Ishikawa (cell line): ENCODE measurements around the gene HCN2.
A peak's percentile ranks its signal among the peaks of the same experiment; 100 is the strongest.

Source experiments
- CEBPB ChIP-seq: IDR thresholded peaks from 2 replicates; pipeline ENCODE4 v1.6.1; 2012
- CREB1 ChIP-seq: IDR thresholded peaks from 2 replicates; pipeline ENCODE4 v1.6.1; 2012; ENCODE audit warnings: low read depth
- EGR1 ChIP-seq: IDR thresholded peaks from 2 replicates; pipeline ENCODE4 v1.6.1; 2012
- EP300 ChIP-seq: IDR thresholded peaks from 2 replicates; pipeline ENCODE4 v1.6.1; 2012; ENCODE audit warnings: borderline replicate concordance
- FOXM1 ChIP-seq: IDR thresholded peaks from 2 replicates; pipeline ENCODE4 v1.6.1; 2012; ENCODE audit warnings: low read depth, borderline replicate concordance
- NFIC ChIP-seq: IDR thresholded peaks from 2 replicates; pipeline ENCODE4 v1.6.1; 2012
- TAF1 ChIP-seq: IDR thresholded peaks from 2 replicates; pipeline ENCODE4 v1.6.1; 2012; ENCODE audit warnings: low read depth, mild to moderate bottlenecking
- TEAD4 ChIP-seq: IDR thresholded peaks from 2 replicates; pipeline ENCODE4 v1.6.1; 2012
- YY1 ChIP-seq: IDR thresholded peaks from 2 replicates; pipeline ENCODE4 v1.6.1; 2012; ENCODE audit warnings: low read depth
- ZBTB7A ChIP-seq: IDR thresholded peaks from 2 replicates; pipeline ENCODE4 v1.6.1; 2012; ENCODE audit warnings: low read depth
- TF ChIP-seq, protein P1 (sequence below): IDR thresholded peaks from 2 replicates; pipeline ENCODE4 v1.6.1; 2012
- TF ChIP-seq, protein P2 (sequence below): IDR thresholded peaks from 2 replicates; pipeline ENCODE4 v1.6.1; 2012; ENCODE audit warnings: low read depth, mild to moderate bottlenecking

DNA sequence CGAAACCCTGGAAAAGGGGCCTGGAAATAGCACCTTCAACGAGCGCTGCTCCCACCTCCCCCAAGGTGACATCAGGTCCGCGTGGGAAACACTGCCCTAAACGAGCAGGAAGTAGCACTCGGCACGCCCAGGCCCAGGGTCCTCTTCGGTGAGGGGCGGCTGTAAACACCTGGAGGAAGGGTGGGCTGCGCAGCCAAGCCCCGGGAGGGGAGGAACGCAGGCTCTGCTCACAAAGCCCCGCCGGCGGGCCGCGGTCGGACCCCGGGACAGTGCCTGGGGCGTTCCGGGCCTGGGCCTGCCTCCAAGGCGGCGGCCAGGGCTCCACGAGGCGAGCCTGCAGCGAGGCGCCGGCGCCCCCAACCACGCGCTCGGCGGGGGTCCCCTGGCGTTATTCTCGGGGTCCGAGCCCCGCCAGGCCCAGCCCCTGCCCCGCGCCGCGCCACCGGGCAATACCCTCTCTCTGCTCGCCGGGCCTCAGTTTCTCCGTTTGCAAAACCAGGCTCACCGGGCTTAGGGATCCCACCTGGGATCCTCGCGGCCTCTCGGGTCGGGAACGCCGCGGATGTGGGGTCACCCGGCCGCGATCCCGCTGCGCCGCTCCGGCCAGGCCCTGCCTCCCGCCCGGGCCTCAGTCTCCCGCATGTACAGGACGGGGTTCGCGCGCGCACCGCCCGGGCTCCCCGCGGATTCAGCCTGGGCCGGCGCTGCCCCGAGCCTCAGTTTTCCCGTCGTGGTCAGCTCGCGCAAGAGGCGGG is 72.7 kb downstream of the HCN2 start:
- TF ChIP-seq CEBPB (no peak), TAF1 (no peak), CREB1 (no peak), EGR1 (no peak), FOXM1 (no peak), EP300 (no peak), YY1 (no peak), NFIC (no peak), ZBTB7A (peak; percentile 61), TEAD4 (no peak)
- TF ChIP-seq, protein P1, sequence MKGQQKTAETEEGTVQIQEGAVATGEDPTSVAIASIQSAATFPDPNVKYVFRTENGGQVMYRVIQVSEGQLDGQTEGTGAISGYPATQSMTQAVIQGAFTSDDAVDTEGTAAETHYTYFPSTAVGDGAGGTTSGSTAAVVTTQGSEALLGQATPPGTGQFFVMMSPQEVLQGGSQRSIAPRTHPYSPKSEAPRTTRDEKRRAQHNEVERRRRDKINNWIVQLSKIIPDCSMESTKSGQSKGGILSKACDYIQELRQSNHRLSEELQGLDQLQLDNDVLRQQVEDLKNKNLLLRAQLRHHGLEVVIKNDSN: no peak
- TF ChIP-seq, protein P2, sequence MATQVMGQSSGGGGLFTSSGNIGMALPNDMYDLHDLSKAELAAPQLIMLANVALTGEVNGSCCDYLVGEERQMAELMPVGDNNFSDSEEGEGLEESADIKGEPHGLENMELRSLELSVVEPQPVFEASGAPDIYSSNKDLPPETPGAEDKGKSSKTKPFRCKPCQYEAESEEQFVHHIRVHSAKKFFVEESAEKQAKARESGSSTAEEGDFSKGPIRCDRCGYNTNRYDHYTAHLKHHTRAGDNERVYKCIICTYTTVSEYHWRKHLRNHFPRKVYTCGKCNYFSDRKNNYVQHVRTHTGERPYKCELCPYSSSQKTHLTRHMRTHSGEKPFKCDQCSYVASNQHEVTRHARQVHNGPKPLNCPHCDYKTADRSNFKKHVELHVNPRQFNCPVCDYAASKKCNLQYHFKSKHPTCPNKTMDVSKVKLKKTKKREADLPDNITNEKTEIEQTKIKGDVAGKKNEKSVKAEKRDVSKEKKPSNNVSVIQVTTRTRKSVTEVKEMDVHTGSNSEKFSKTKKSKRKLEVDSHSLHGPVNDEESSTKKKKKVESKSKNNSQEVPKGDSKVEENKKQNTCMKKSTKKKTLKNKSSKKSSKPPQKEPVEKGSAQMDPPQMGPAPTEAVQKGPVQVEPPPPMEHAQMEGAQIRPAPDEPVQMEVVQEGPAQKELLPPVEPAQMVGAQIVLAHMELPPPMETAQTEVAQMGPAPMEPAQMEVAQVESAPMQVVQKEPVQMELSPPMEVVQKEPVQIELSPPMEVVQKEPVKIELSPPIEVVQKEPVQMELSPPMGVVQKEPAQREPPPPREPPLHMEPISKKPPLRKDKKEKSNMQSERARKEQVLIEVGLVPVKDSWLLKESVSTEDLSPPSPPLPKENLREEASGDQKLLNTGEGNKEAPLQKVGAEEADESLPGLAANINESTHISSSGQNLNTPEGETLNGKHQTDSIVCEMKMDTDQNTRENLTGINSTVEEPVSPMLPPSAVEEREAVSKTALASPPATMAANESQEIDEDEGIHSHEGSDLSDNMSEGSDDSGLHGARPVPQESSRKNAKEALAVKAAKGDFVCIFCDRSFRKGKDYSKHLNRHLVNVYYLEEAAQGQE: no peak
